DOHH2 (cell line): ENCODE data around the gene CROCC.
"Not testable (repeated sequence)": the region's sequence is repeated elsewhere in the genome, so short reads cannot be mapped to it uniquely, and the experiment has no call there.

Experiments
- H3F3A ChIP-seq: fragments of 200-600 bp; sonication (generic), shearing (Covaris generic); 2 replicates; pipeline ENCODE4 v1.6.0; 2016; ENCODE audit warnings: antibody characterized with exemption, mild to moderate bottlenecking; ENCODE audit not compliant: control insufficient read depth, insufficient read depth
- H3K27ac ChIP-seq: fragments of 200-600 bp; sonication (generic); 2 replicates; pipeline ENCODE4 v1.5.1; 2014; ENCODE audit warnings: low read depth, mild to moderate bottlenecking, low read length, moderate library complexity
- H3K27me3 ChIP-seq: fragments of 200-600 bp; sonication (generic); 2 replicates; pipeline ENCODE4 v1.6.1; 2014; ENCODE audit warnings: mild to moderate bottlenecking, low read length, mixed read lengths; ENCODE audit not compliant: control insufficient read depth
- H3K36me3 ChIP-seq: fragments of 200-600 bp; sonication (generic); 2 replicates; pipeline ENCODE4 v1.6.1; 2014; ENCODE audit warnings: mild to moderate bottlenecking, low read length, moderate library complexity, mixed read lengths; ENCODE audit not compliant: control insufficient read depth
- H3K4me1 ChIP-seq: fragments of 200-600 bp; sonication (generic); 2 replicates; pipeline ENCODE4 v1.6.1; 2014; ENCODE audit warnings: mild to moderate bottlenecking, low read length, mixed read lengths; ENCODE audit not compliant: control insufficient read depth
- H3K4me2 ChIP-seq: fragments of 200-600 bp; sonication (generic); 2 replicates; pipeline ENCODE4 v1.6.0; 2014; ENCODE audit warnings: mild to moderate bottlenecking, low read length, moderate library complexity
- H3K4me3 ChIP-seq: fragments of 200-600 bp; sonication (generic); 2 replicates; pipeline ENCODE4 v1.5.1; 2014; ENCODE audit warnings: mild to moderate bottlenecking, low read length, mixed read lengths
- H3K79me2 ChIP-seq: fragments of 200-600 bp; sonication (generic); 2 replicates; pipeline ENCODE4 v1.6.1; 2014; ENCODE audit warnings: mild to moderate bottlenecking, low read length, mixed read lengths; ENCODE audit not compliant: control insufficient read depth
- H3K9me2 ChIP-seq: fragments of 200-600 bp; sonication (generic); replicated peaks from 2 replicates; pipeline ENCODE4 v1.6.1; 2014; ENCODE audit warnings: mild to moderate bottlenecking, low read length, mixed read lengths; ENCODE audit not compliant: control insufficient read depth
- H3K9me3 ChIP-seq: fragments of 200-600 bp; sonication (generic); 2 replicates; pipeline ENCODE4 v1.6.1; 2014; ENCODE audit warnings: antibody characterized with exemption, low read length, mixed read lengths; ENCODE audit not compliant: control insufficient read depth, insufficient read depth
- H4K20me1 ChIP-seq: fragments of 200-600 bp; sonication (generic); 2 replicates; pipeline ENCODE4 v1.6.0; 2014; ENCODE audit warnings: low read depth, mild to moderate bottlenecking, antibody characterized with exemption, low read length, moderate library complexity; ENCODE audit not compliant: control insufficient read depth, insufficient read depth
- EZH2phosphoT487 ChIP-seq: fragments of 200-600 bp; sonication (generic); IDR thresholded peaks from 2 replicates; pipeline ENCODE4 v1.6.1; 2017; ENCODE audit warnings: borderline replicate concordance, mild to moderate bottlenecking, antibody characterized with exemption, low read length, moderate library complexity, mixed read lengths
- TF ChIP-seq, protein P1 (sequence below): fragments of 200-600 bp; sonication (generic); IDR thresholded peaks from one replicate; pipeline ENCODE4 v1.5.1; 2014; ENCODE audit warnings: antibody characterized with exemption, mild to moderate bottlenecking, low read depth, low read length; ENCODE audit not compliant: poor library complexity, severe bottlenecking

Gene CROCC

DNA sequence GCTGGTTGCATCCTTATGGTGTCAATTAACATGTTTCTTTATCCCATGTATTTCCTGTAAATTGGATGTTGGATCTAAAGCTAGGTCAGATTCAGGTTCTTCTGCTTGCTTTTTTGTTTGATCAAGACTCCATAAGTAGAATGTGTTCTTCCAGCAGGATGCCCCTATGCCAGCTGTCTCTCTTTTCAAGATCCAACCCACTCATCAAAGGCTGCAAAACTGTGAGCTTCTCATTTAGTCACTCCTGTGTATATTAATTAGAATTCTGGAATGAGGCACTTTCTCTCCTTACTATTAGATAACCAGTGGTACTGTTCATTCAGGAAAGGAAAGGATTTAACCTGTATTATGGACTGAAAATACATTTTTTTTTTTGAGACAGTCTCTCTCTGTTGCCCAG, 12.2 kb downstream of the CROCC start:
- H3K27ac ChIP-seq, H4K20me1 ChIP-seq, H3K27me3 ChIP-seq, H3K36me3 ChIP-seq, H3K79me2 ChIP-seq, H3K4me1 ChIP-seq, H3K9me2 ChIP-seq, H3K4me2 ChIP-seq, H3K9me3 ChIP-seq, H3F3A ChIP-seq, H3K4me3 ChIP-seq: not testable (repeated sequence)

DNA sequence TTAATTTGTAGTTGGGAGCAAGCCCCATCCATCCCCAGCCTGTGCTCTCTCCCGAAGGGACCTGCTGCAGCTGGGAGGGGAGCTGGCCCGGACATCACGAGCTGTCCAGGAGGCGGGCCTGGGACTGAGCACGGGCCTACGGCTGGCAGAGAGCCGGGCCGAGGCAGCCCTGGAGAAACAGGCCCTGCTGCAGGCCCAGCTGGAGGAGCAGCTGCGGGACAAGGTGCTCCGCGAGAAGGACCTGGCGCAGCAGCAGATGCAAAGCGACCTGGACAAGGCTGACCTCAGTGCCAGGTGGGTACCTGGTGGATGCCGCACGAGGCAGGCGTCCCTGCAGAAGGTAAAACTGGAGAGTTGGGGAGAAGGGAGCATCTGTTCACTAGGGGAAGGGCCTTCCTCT, 14.8 kb downstream of the CROCC start:
- not testable (repeated sequence) for H3K4me3 ChIP-seq, H3K27ac ChIP-seq, H3K36me3 ChIP-seq, H3F3A ChIP-seq, H3K27me3 ChIP-seq, H3K9me2 ChIP-seq, H3K9me3 ChIP-seq, H4K20me1 ChIP-seq, H3K79me2 ChIP-seq, H3K4me1 ChIP-seq, H3K4me2 ChIP-seq

DNA sequence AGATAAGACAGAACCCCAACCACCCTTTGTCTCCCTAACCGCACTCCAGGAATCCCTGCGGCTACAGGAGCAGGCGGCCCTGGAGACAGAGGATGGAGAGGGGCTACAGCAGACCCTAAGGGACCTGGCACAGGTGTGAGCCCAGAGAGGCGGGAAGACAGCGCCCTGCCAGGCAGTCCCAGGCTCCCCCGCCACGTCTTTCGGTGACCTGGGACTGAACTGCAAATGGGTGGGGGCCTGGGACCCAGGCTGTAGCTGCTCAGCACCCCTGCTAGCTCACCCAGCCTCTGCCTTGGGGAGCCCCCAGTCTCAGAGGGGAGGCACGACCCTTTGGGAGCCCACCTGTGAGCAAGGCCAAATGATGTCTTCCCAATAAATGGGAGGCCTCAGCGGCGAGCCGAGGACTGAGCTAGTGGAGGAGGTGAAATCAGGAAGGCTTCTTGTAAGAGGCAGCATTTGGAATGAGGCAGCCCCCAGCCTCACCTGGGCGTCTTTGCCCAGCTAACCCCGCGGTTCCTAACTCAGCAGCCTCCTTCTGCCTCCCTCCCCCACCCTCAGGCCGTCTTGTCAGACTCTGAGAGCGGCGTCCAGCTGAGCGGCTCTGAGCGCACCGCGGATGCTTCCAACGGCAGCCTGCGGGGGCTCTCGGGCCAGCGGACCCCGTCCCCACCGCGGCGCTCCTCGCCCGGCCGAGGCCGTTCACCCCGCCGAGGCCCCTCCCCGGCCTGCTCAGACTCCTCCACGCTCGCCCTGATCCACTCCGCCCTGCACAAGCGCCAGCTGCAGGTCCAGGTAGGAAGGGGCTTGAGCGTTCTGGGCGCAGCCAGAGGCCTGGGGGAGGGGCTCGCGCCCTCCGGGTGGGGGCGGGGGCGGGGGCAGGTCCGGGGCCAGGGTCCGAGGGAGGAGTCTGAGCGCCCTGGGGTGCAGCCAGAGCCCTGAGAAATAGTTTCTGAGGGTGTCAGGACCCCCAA, 16.9 kb downstream of the CROCC start:
- Histone ChIP-seq H3K79me2 (no peaks in the 10 kb centered on the region), H3K36me3 (no peaks in the 10 kb centered on the region), H3K4me2 (no peak overlapping the region), H3K4me1 (no peaks in the 10 kb centered on the region), H3K4me3 (no peak overlapping the region), H3K27me3 (no peaks in the 10 kb centered on the region), H4K20me1 (no peaks in the 10 kb centered on the region), H3K9me3 (no peaks in the 10 kb centered on the region), H3K9me2 (no peaks in the 10 kb centered on the region), H3K27ac (no peak overlapping the region), H3F3A (no peaks in the 10 kb centered on the region)
- TF ChIP-seq EZH2phosphoT487: no peak
- TF ChIP-seq, protein P1, sequence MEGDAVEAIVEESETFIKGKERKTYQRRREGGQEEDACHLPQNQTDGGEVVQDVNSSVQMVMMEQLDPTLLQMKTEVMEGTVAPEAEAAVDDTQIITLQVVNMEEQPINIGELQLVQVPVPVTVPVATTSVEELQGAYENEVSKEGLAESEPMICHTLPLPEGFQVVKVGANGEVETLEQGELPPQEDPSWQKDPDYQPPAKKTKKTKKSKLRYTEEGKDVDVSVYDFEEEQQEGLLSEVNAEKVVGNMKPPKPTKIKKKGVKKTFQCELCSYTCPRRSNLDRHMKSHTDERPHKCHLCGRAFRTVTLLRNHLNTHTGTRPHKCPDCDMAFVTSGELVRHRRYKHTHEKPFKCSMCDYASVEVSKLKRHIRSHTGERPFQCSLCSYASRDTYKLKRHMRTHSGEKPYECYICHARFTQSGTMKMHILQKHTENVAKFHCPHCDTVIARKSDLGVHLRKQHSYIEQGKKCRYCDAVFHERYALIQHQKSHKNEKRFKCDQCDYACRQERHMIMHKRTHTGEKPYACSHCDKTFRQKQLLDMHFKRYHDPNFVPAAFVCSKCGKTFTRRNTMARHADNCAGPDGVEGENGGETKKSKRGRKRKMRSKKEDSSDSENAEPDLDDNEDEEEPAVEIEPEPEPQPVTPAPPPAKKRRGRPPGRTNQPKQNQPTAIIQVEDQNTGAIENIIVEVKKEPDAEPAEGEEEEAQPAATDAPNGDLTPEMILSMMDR: no peak

DNA sequence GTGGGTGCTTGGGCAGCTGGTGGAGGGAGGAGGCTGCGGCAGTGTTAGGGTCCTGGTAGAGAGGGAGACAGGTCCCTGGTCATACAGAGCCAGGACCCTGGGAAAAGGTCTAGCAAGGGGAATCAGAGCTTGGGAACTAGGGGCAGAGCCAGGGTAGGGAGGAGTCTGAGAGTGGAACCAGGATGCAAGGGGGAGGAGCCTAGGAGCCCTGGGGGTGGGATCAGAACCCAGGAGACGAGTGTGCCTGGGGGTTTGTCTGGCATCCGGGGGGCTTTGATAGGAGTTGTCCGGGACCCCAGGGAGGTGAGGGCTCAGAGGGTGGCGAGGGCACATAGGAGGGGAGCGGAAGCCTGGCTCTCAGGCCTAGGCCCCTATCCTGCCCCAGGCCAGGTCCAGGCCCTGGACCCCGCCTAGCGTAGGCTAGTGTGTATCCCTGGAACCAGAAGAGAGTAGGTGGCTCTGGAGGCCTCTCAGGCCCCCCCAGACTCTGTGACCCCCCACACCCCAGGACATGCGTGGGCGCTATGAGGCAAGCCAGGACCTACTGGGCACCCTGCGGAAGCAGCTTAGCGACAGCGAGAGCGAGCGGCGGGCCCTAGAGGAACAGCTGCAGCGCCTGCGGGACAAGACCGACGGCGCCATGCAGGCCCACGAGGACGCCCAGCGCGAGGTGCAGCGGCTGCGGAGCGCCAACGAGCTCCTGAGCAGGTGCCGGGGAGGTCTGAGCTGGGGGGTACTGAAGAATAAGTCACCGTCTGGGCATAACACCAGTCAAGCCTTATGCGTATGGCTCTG, 17.9 kb downstream of the CROCC start:
- H3F3A ChIP-seq, H3K79me2 ChIP-seq, H3K9me2 ChIP-seq, H3K4me2 ChIP-seq, H4K20me1 ChIP-seq, H3K4me3 ChIP-seq, H3K27ac ChIP-seq, H3K27me3 ChIP-seq, H3K9me3 ChIP-seq, H3K4me1 ChIP-seq, H3K36me3 ChIP-seq: not testable (repeated sequence)
